ENCODE results near the gene ALK. TPM values are rescaled to one million over a fixed set of nuclear protein-coding genes. Genes with fewer than 3 reads are reported as not detected.

Gene ALK
- total and polyA plus RNA-seq, 10 of the 15 experiments (the other 5 are each of a cell fraction or from before 2014, with no cell fraction given) = 0.11 TPM; not detected in 9

GRCh38 chr2:29431485-29431884 is 489.9 kb downstream of the ALK start:
- no peak overlapping the region for H2AFZ ChIP-seq (ENCODE audit: control insufficient read depth, low read depth, low read length)
- ChIA-PET POLR2A (interaction anchor here (0.6 kb wide), 1 partner anchor 25 kb away, joined by 3 read pairs; no protein-coding TSS in a partner anchor), CTCF (no interaction called here), RAD21 (ENCODE audit: unreplicated experiment) (interaction anchor here (0.6 kb wide), 1 partner anchor 1397 kb away, joined by 3 read pairs; no protein-coding TSS in a partner anchor), SMC1A (ENCODE audit: uncharacterized antibody, unreplicated experiment) (no interaction called here)
- no peak overlapping the region for H3K4me2 ChIP-seq (ENCODE audit: control insufficient read depth, insufficient read depth)
- H3K36me3 ChIP-seq (ENCODE audit: control insufficient read depth in 2 of 2, insufficient read depth in 2 of 2, low read length in 1 of 2) = no peaks in the 10 kb centered on the region
- H4K20me1 ChIP-seq (ENCODE audit: control insufficient read depth, insufficient read depth) = no peaks in the 10 kb centered on the region
- DNase-seq (ENCODE audit: low read depth, low spot score) = no peak
- BruUV-seq (replicated peaks) = no TSS peak
- no peaks in the 10 kb centered on the region for H3K27me3 ChIP-seq (replicated peaks in 1 of 2; ENCODE audit: control insufficient read depth in 2 of 2, insufficient read depth in 2 of 2, low read length in 1 of 2)
- no peak overlapping the region for H3K27ac ChIP-seq (ENCODE audit: control insufficient read depth, insufficient read depth)
- in situ Hi-C loops (cut with MboI) (no loop called here), intact Hi-C loops (cut with micrococcal nuclease; ENCODE audit: unreplicated experiment) (no loop called here)
- TF ChIP-seq BHLHE40 (IDR thresholded peaks at IDR 0.05; ENCODE audit: borderline replicate concordance in 1 of 2, low read depth in 2 of 2, low read length in 1 of 2) (no peak), NFIC (IDR thresholded peaks at IDR 0.05; ENCODE audit: low read depth, low read length) (no peak), JUND (IDR thresholded peaks at IDR 0.05; ENCODE audit: low read depth, low read length) (no peak), ATF3 (IDR thresholded peaks at IDR 0.05; ENCODE audit: borderline replicate concordance, extremely low read depth, low read depth, low read length) (no peak), STAT3 (IDR thresholded peaks at IDR 0.05; ENCODE audit: low read depth, low read length) (no peak), IRF4 (IDR thresholded peaks at IDR 0.05; ENCODE audit: low read depth, low read length) (no peak), YY1 (IDR thresholded peaks at IDR 0.05; ENCODE audit: low read depth, low read length) (no peak), ETV6 (conservative IDR thresholded peaks at IDR 0.05 in 1 of 2, IDR thresholded peaks at IDR 0.05 in 1 of 2; ENCODE audit: borderline replicate concordance in 1 of 2, low read depth in 1 of 2) (no peak), SPI1 (IDR thresholded peaks at IDR 0.05; ENCODE audit: borderline replicate concordance, insufficient read depth, low read depth, low read length) (no peak), ESRRA (IDR thresholded peaks at IDR 0.05; ENCODE audit: low read length) (no peak)
- TF ChIP-seq, protein P1, sequence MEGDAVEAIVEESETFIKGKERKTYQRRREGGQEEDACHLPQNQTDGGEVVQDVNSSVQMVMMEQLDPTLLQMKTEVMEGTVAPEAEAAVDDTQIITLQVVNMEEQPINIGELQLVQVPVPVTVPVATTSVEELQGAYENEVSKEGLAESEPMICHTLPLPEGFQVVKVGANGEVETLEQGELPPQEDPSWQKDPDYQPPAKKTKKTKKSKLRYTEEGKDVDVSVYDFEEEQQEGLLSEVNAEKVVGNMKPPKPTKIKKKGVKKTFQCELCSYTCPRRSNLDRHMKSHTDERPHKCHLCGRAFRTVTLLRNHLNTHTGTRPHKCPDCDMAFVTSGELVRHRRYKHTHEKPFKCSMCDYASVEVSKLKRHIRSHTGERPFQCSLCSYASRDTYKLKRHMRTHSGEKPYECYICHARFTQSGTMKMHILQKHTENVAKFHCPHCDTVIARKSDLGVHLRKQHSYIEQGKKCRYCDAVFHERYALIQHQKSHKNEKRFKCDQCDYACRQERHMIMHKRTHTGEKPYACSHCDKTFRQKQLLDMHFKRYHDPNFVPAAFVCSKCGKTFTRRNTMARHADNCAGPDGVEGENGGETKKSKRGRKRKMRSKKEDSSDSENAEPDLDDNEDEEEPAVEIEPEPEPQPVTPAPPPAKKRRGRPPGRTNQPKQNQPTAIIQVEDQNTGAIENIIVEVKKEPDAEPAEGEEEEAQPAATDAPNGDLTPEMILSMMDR (IDR thresholded peaks at IDR 0.05 in 2 of 3, conservative IDR thresholded peaks at IDR 0.05 in 1 of 3; ENCODE audit: control insufficient read depth in 2 of 3, extremely low read depth in 1 of 3, insufficient read depth in 1 of 3, low read depth in 3 of 3, low read length in 3 of 3) = no peak
- H3K79me2 ChIP-seq (ENCODE audit: control insufficient read depth, insufficient read depth, low read length) = no peaks in the 10 kb centered on the region
- H3K9me3 ChIP-seq (replicated peaks; ENCODE audit: control insufficient read depth, insufficient read depth, low read length) = no peaks in the 10 kb centered on the region
- H3K9ac ChIP-seq (ENCODE audit: control insufficient read depth, insufficient read depth, low read length) = no peak overlapping the region
- WGBS (ENCODE audit: insufficient coverage, insufficient replicate concordance, low lambda C conversion rate, missing lambda C conversion rate) = 46% methylated on average over 1 of the region's 1 CpG
- no peaks in the 10 kb centered on the region for H3K4me1 ChIP-seq (ENCODE audit: control insufficient read depth, insufficient read depth, low read length)
- H3K4me3 ChIP-seq = no peak overlapping the region
- no peak for FAIRE-seq
- no peak for ATAC-seq

Data from GM12878 (cell line).